ENCODE data around the gene FOXL2NB.

Gene FOXL2NB

GRCh38 chr3:138902171-138902570, 44.8 kb upstream of the FOXL2NB start:
- Mint-ChIP-seq H3K36me3 (ENCODE audit: low read depth) (no peaks in the 10 kb centered on the region), H3K4me1 (peaks cover 19% of the 10 kb centered on the region), H3K4me3 (no peak overlapping the region), H3K9me3 (no peaks in the 10 kb centered on the region), H3K27me3 (ENCODE audit: low read depth) (no peaks in the 10 kb centered on the region), H3K27ac (no peak overlapping the region)
- no peak for TF ChIP-seq CTCF (IDR thresholded peaks at IDR 0.05; ENCODE audit: unreplicated experiment in 3 of 3)

GRCh38 chr3:138907539-138907938, 39.5 kb upstream of the FOXL2NB start:
- no peaks in the 10 kb centered on the region for H3K36me3 Mint-ChIP-seq (ENCODE audit: low read depth)
- no peak overlapping the region for H3K4me3 Mint-ChIP-seq
- no peak for TF ChIP-seq CTCF (IDR thresholded peaks at IDR 0.05; ENCODE audit: unreplicated experiment in 3 of 3)
- no peaks in the 10 kb centered on the region for H3K9me3 Mint-ChIP-seq
- peaks cover 4% of the 10 kb centered on the region for H3K27me3 Mint-ChIP-seq (ENCODE audit: low read depth)
- H3K27ac Mint-ChIP-seq: no peak overlapping the region
- H3K4me1 Mint-ChIP-seq: no peaks in the 10 kb centered on the region

- no peaks in the 10 kb centered on the region for H3K9me3 Mint-ChIP-seq
- H3K4me3 Mint-ChIP-seq: no peak overlapping the region
- no peak overlapping the region for H3K27ac Mint-ChIP-seq
- H3K36me3 Mint-ChIP-seq (ENCODE audit: low read depth): no peaks in the 10 kb centered on the region
- TF ChIP-seq CTCF (IDR thresholded peaks at IDR 0.05; ENCODE audit: unreplicated experiment in 3 of 3): no peak
- H3K4me1 Mint-ChIP-seq: no peaks in the 10 kb centered on the region
- H3K27me3 Mint-ChIP-seq (ENCODE audit: low read depth): peaks cover 4% of the 10 kb centered on the region
Observed at GRCh38 chr3:138908846-138909245, 38.2 kb upstream of the FOXL2NB start.

GRCh38 chr3:138909904-138910303, 37.1 kb upstream of the FOXL2NB start:
- Mint-ChIP-seq H3K4me3 (no peak overlapping the region), H3K4me1 (peaks cover 1% of the 10 kb centered on the region), H3K27ac (no peak overlapping the region), H3K9me3 (no peaks in the 10 kb centered on the region), H3K27me3 (ENCODE audit: low read depth) (peaks cover 9% of the 10 kb centered on the region), H3K36me3 (ENCODE audit: low read depth) (no peaks in the 10 kb centered on the region)
- TF ChIP-seq CTCF (IDR thresholded peaks at IDR 0.05; ENCODE audit: unreplicated experiment in 3 of 3): no peak

GRCh38 chr3:138911621-138912020, 35.4 kb upstream of the FOXL2NB start:
- no peak overlapping the region for H3K4me3 Mint-ChIP-seq
- no peak for TF ChIP-seq CTCF (IDR thresholded peaks at IDR 0.05; ENCODE audit: unreplicated experiment in 3 of 3)

GRCh38 chr3:138912237-138912636, 34.8 kb upstream of the FOXL2NB start:
- H3K4me3 Mint-ChIP-seq: no peak overlapping the region
- peaks cover 5% of the 10 kb centered on the region for H3K4me1 Mint-ChIP-seq
- H3K27me3 Mint-ChIP-seq (ENCODE audit: low read depth): peaks cover 16% of the 10 kb centered on the region
- H3K9me3 Mint-ChIP-seq: no peaks in the 10 kb centered on the region
- TF ChIP-seq CTCF (IDR thresholded peaks at IDR 0.05; ENCODE audit: unreplicated experiment in 3 of 3): no peak
- H3K36me3 Mint-ChIP-seq (ENCODE audit: low read depth): no peaks in the 10 kb centered on the region
- no peak overlapping the region for H3K27ac Mint-ChIP-seq

More at GRCh38 chr3:138911621-138912020, 35.4 kb upstream of the FOXL2NB start:
- Mint-ChIP-seq H3K27me3 (ENCODE audit: low read depth) (peaks cover 14% of the 10 kb centered on the region), H3K36me3 (ENCODE audit: low read depth) (no peaks in the 10 kb centered on the region), H3K9me3 (no peaks in the 10 kb centered on the region), H3K4me1 (peaks cover 5% of the 10 kb centered on the region), H3K27ac (no peak overlapping the region)

All from nephron (organoid).